A549 (cell line): Measurements from ENCODE around the gene DEFB127.

Experiments
- BCL3 ChIP-seq: fragments of >200 bp; sonication (Bioruptor Twin); formaldehyde crosslinking; IDR thresholded peaks from 3 replicates; pipeline ENCODE4 v1.6.1; 2016
- BHLHE40 ChIP-seq: IDR thresholded peaks from 2 replicates; pipeline ENCODE4 v1.6.1; 2012; ENCODE audit warnings: low read depth, low read length, inconsistent platforms
- CTCF ChIP-seq: fragments of >200 bp; sonication (Bioruptor Twin); formaldehyde crosslinking; IDR thresholded peaks from 3 replicates; pipeline ENCODE4 v1.5.1; 2016
- EP300 ChIP-seq, 2 experiments: fragments of >200 bp; sonication (Bioruptor Twin); formaldehyde crosslinking; IDR thresholded peaks; 2 replicates in 1 of 2; 3 replicates in 1 of 2; pipeline ENCODE4 v1.6.1; 2016 to 2017
- ESRRA ChIP-seq: fragments of 150-350 bp; IDR thresholded peaks from 2 replicates; pipeline ENCODE4 v1.6.1; 2014; ENCODE audit warnings: mild to moderate bottlenecking, low read length, borderline replicate concordance
- HMGXB4 ChIP-seq: fragments of 250-450 bp; sonication (Bioruptor Pico); IDR thresholded peaks from 2 replicates; pipeline ENCODE4 v1.5.0; 2021; ENCODE audit warnings: mild to moderate bottlenecking, moderate library complexity, borderline replicate concordance
- JUNB ChIP-seq: fragments of >200 bp; sonication (Bioruptor Twin); formaldehyde crosslinking; IDR thresholded peaks from 2 replicates; pipeline ENCODE4 v1.6.1; 2016
- MAX ChIP-seq: IDR thresholded peaks from 2 replicates; pipeline ENCODE4 v1.6.1; 2012
- POLR2A ChIP-seq: IDR thresholded peaks from 2 replicates; pipeline ENCODE4 v1.6.1; 2012; ENCODE audit warnings: mild to moderate bottlenecking, low read length
- RAD21 ChIP-seq, 2 experiments: fragments of >200 bp in 1 of 2; sonication (Bioruptor Twin) in 1 of 2; formaldehyde crosslinking in 1 of 2; IDR thresholded peaks in 1 of 2; conservative IDR thresholded peaks in 1 of 2; 2 replicates in 1 of 2; 3 replicates in 1 of 2; pipeline ENCODE4 v1.6.1; 2012 to 2018; ENCODE audit warnings: inconsistent platforms in 1 of 2
- RCOR1 ChIP-seq: fragments of 150-350 bp; IDR thresholded peaks from 2 replicates; pipeline ENCODE4 v1.6.1; 2014; ENCODE audit warnings: antibody characterized with exemption, low read length, low read depth
- REST ChIP-seq: fragments of 200-600 bp; sonication (generic); IDR thresholded peaks from 2 replicates; pipeline ENCODE4 v1.6.1; 2016; ENCODE audit warnings: antibody characterized with exemption, mild to moderate bottlenecking, moderate library complexity
- SMC3 ChIP-seq: fragments of >200 bp; sonication (Bioruptor Twin); formaldehyde crosslinking; IDR thresholded peaks from 3 replicates; pipeline ENCODE4 v1.6.1; 2018; ENCODE audit warnings: inconsistent platforms
- SREBF2 ChIP-seq: fragments of 450-650 bp; IDR thresholded peaks from 2 replicates; pipeline ENCODE4 v1.6.1; 2014; ENCODE audit warnings: mild to moderate bottlenecking, moderate library complexity

- TF ChIP-seq EP300 (IDR thresholded peaks at IDR 0.05): no peak
- no peak for TF ChIP-seq CTCF
- TF ChIP-seq MAX: no peak
- TF ChIP-seq ESRRA: no peak
- TF ChIP-seq POLR2A: no peak
- no peak for TF ChIP-seq SREBF2
- no peak for TF ChIP-seq RAD21 (conservative IDR thresholded peaks at IDR 0.05 in 1 of 2, IDR thresholded peaks at IDR 0.05 in 1 of 2)
- TF ChIP-seq HMGXB4 (CRISPR knock-in tag): no peak
- TF ChIP-seq JUNB: no peak
- TF ChIP-seq REST: no peak
- no peak for TF ChIP-seq BCL3
- no peak for TF ChIP-seq SMC3
- TF ChIP-seq BHLHE40: no peak
- TF ChIP-seq RCOR1: no peak
Measured at GRCh38 chr20:198225-198624, 41.0 kb downstream of the DEFB127 start.
